CD14-positive monocyte (primary cell): ENCODE data around the gene NRAS. TPM values are rescaled to one million over a fixed set of nuclear protein-coding genes. Genes with fewer than 3 reads are reported as not detected.

ENCODE experiments used
- DNase-seq, 3 donors: peaks; one replicate each; pipeline ENCODE4 v3.0.0-alpha.2; 2011 to 2022
- H2AFZ ChIP-seq: 2 replicates; pipeline ENCODE4 v1.6.0; 2012; ENCODE audit warnings: mild to moderate bottlenecking, low read depth, low read length, inconsistent platforms; ENCODE audit not compliant: insufficient read depth, poor library complexity, severe bottlenecking
- H3K27ac ChIP-seq, 2 donors: 1 replicate in 1 of 2; 2 replicates in 1 of 2; pipeline ENCODE4 v1.5.1; 2012 to 2013; ENCODE audit warnings: low read length in 2 of 2, control low read depth in 1 of 2, inconsistent platforms in 1 of 2, low read depth in 1 of 2, mild to moderate bottlenecking in 1 of 2
- H3K27me3 ChIP-seq, 2 donors: one replicate each; pipeline versions ENCODE4 v1.6.0 to v1.6.1; 2011 to 2013; ENCODE audit warnings: low read length in 2 of 2; ENCODE audit not compliant: control insufficient read depth in 2 of 2, insufficient read depth in 2 of 2
- H3K36me3 ChIP-seq, 2 donors: replicated peaks in 1 of 2; 1 replicate in 1 of 2; 2 replicates in 1 of 2; pipeline versions ENCODE4 v1.5.1 to v1.6.1; 2012 to 2013; ENCODE audit warnings: low read length in 2 of 2, control low read depth in 1 of 2, inconsistent platforms in 1 of 2, mild to moderate bottlenecking in 1 of 2; ENCODE audit not compliant: insufficient read depth in 2 of 2, control insufficient read depth in 1 of 2
- H3K4me1 ChIP-seq, 2 donors: 1 replicate in 1 of 2; 2 replicates in 1 of 2; pipeline versions ENCODE4 v1.5.1 to v1.6.1; 2012 to 2013; ENCODE audit warnings: low read length in 2 of 2, control low read depth in 1 of 2, inconsistent platforms in 1 of 2, mild to moderate bottlenecking in 1 of 2, moderate library complexity in 1 of 2; ENCODE audit not compliant: insufficient read depth in 2 of 2, control insufficient read depth in 1 of 2
- H3K4me2 ChIP-seq: replicated peaks from 2 replicates; pipeline ENCODE3; 2012; ENCODE audit warnings: low read length, moderate library complexity, mild to moderate bottlenecking; ENCODE audit not compliant: poor library complexity, severe bottlenecking; ENCODE audit errors: extremely low read depth
- H3K4me3 ChIP-seq, 3 experiments: fragments of 200-600 bp in 1 of 3; sonication (generic) in 1 of 3; replicated peaks in 1 of 3; 1 replicate in 2 of 3; 2 replicates in 1 of 3; pipeline ENCODE4 v1.5.1; 2011 to 2013; ENCODE audit warnings: low read length in 3 of 3, mild to moderate bottlenecking in 3 of 3, control low read depth in 2 of 3, low read depth in 2 of 3, inconsistent platforms in 1 of 3, moderate library complexity in 1 of 3
- H3K79me2 ChIP-seq: 2 replicates; pipeline ENCODE4 v1.6.0; 2012; ENCODE audit warnings: mild to moderate bottlenecking, control low read depth, inconsistent platforms, low read length, moderate library complexity; ENCODE audit not compliant: insufficient read depth
- H3K9ac ChIP-seq: 2 replicates; pipeline ENCODE4 v1.6.0; 2017; ENCODE audit warnings: low read length, mild to moderate bottlenecking; ENCODE audit not compliant: insufficient read depth, poor library complexity, severe bottlenecking
- H3K9me3 ChIP-seq, 2 donors: replicated peaks in 1 of 2; 1 replicate in 1 of 2; 2 replicates in 1 of 2; pipeline versions ENCODE4 v1.5.1 to v1.6.1; 2012 to 2013; ENCODE audit warnings: low read length in 2 of 2, control low read depth in 1 of 2; ENCODE audit not compliant: control insufficient read depth in 1 of 2, insufficient read depth in 1 of 2
- H4K20me1 ChIP-seq: 2 replicates; pipeline ENCODE4 v1.6.0; 2012; ENCODE audit warnings: mild to moderate bottlenecking, low read length, control low read depth, moderate library complexity; ENCODE audit not compliant: insufficient read depth
- H3K27ac Mint-ChIP-seq, 7 donors: one replicate each; pipeline ENCODE4 v1.8.0; 2020; ENCODE audit warnings: mild to moderate bottlenecking in 7 of 7, mixed read lengths in 7 of 7, moderate library complexity in 6 of 7, inconsistent platforms in 2 of 7
- H3K27me3 Mint-ChIP-seq, 3 donors: one replicate each; pipeline ENCODE4 v1.8.0; 2021 to 2022; ENCODE audit warnings: low read depth in 3 of 3, mild to moderate bottlenecking in 3 of 3, mixed read lengths in 3 of 3, moderate library complexity in 3 of 3, inconsistent platforms in 1 of 3
- H3K36me3 Mint-ChIP-seq, 2 donors: one replicate each; pipeline ENCODE4 v1.8.0; 2020; ENCODE audit warnings: mixed read lengths in 2 of 2, inconsistent platforms in 1 of 2, mild to moderate bottlenecking in 1 of 2
- H3K4me1 Mint-ChIP-seq: one replicate; pipeline ENCODE4 v1.8.0; 2020; ENCODE audit warnings: mild to moderate bottlenecking, mixed read lengths
- H3K4me3 Mint-ChIP-seq, 2 donors: one replicate each; pipeline ENCODE4 v1.8.0; 2020; ENCODE audit warnings: mild to moderate bottlenecking in 2 of 2, mixed read lengths in 2 of 2, moderate library complexity in 1 of 2
- H3K9me3 Mint-ChIP-seq, 7 donors: one replicate each; pipeline ENCODE4 v1.8.0; 2020 to 2022; ENCODE audit warnings: mixed read lengths in 7 of 7, mild to moderate bottlenecking in 6 of 7, moderate library complexity in 6 of 7, inconsistent platforms in 2 of 7
- CTCF ChIP-seq: fragments of 200-600 bp; IDR thresholded peaks from one replicate; pipeline ENCODE4 v1.8.0; 2022; ENCODE audit warnings: antibody characterized with exemption, mild to moderate bottlenecking
- WGBS: methylation state at CpG from one replicate; pipeline ENCODE4 v1.1.5; 2013; ENCODE audit warnings: missing lambda C conversion rate; ENCODE audit not compliant: insufficient coverage; 5-methylcytosine and 5-hydroxymethylcytosine counted together
- intact Hi-C, 2 donors: fragments of 100-400 bp; cut with micrococcal nuclease; formaldehyde crosslinking; loops; one replicate each; pipeline versions ENCODE4 v1.15.0 to v1.15.1; 2023
- polyA plus RNA-seq, 3 donors: library from polyadenylated mRNA; depleted of rRNA in 1 of 3; unstranded in 2 of 3; stranded (reverse) in 1 of 3; fragments of 300-500 nt in 2 of 3; fragments of >200 nt in 1 of 3; fragmentation: Illumina TruSeq in 2 of 3; gene quantifications; 1 replicate in 2 of 3; 2 replicates in 1 of 3; pipeline ENCODE4 v1.2.3, GENCODE V29; 2012 to 2021

NRAS gene
- polyA plus RNA-seq, 3 donors = 12.2 to 42.7 (median 40.8) TPM

DNA sequence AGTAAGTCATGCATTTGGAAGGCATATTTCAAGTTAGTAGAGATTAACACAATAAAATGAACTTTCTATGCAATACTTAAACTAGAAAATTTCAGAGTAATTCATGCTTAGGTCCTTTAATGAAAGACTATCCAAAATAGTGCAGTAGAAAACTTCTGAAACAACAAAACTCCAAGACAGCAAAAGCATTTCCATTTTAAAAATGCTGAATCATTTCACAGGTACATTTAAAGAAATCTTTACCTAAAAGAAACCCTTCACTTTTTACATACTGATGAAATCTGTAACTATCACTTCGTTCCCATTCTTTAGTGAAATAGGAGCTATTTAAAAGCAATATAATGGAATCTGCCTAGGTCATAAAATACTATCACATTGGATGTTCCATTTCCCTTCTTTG, 23.8 kb upstream of the NRAS start:
- H3K4me1 Mint-ChIP-seq = no peaks in the 10 kb centered on the region

GRCh38 chr1:114737314-114737849, 20.8 kb upstream of the NRAS start:
- Histone ChIP-seq H2AFZ (no peak overlapping the region), H3K4me2 (no peak overlapping the region), H3K9ac (no peak overlapping the region), H3K27ac (no peak overlapping the region), H3K36me3 (peaks cover 80 to 100% of the 10 kb centered on the region in 2 donors), H3K27me3 (no peaks in the 10 kb centered on the region), H4K20me1 (peaks cover 92% of the 10 kb centered on the region), H3K4me3 (no peak overlapping the region), H3K4me1 (no peaks in the 10 kb centered on the region), H3K79me2 (peaks cover 59% of the 10 kb centered on the region), H3K9me3 (no peaks in the 10 kb centered on the region)
- H3K9me3 Mint-ChIP-seq = no peaks in the 10 kb centered on the region
- no peaks in the 10 kb centered on the region for H3K4me1 Mint-ChIP-seq
- intact Hi-C loops = no loop called here
- H3K4me3 Mint-ChIP-seq = no peak overlapping the region
- H3K27me3 Mint-ChIP-seq = no peaks in the 10 kb centered on the region
- no peak overlapping the region for H3K27ac Mint-ChIP-seq
- no peak for DNase-seq
- peaks cover 72 to 85% of the 10 kb centered on the region in 2 donors for H3K36me3 Mint-ChIP-seq
- TF ChIP-seq CTCF = no peak
- 100% methylated on average over 2 of the region's 6 CpGs for WGBS

More for the DNA sequence above, 23.8 kb upstream of the NRAS start:
- Histone ChIP-seq H3K4me1 (no peaks in the 10 kb centered on the region), H3K36me3 (peaks cover 61 to 100% of the 10 kb centered on the region in 2 donors), H3K4me3 (no peak overlapping the region), H3K27me3 (no peaks in the 10 kb centered on the region), H3K27ac (no peak overlapping the region), H3K9ac (no peak overlapping the region), H2AFZ (no peak overlapping the region), H3K4me2 (no peak overlapping the region), H4K20me1 (peaks cover 100% of the 10 kb centered on the region), H3K9me3 (no peaks in the 10 kb centered on the region), H3K79me2 (peaks cover 87% of the 10 kb centered on the region)
- TF ChIP-seq CTCF = no peak
- H3K4me3 Mint-ChIP-seq = no peak overlapping the region
- intact Hi-C loops = no loop called here
- H3K27ac Mint-ChIP-seq = no peak overlapping the region
- WGBS = no CpG with 5 or more reads among the region's 1 CpG
- DNase-seq = no peak
- H3K36me3 Mint-ChIP-seq = peaks cover 64 to 83% of the 10 kb centered on the region in 2 donors
- H3K9me3 Mint-ChIP-seq = no peaks in the 10 kb centered on the region
- H3K27me3 Mint-ChIP-seq = no peaks in the 10 kb centered on the region
